Ovary (tissue), 3 donors: ENCODE data around the gene CELF3.

ENCODE experiments used
- EP300 ChIP-seq: sonication (generic); formaldehyde crosslinking; IDR thresholded peaks from one replicate; pipeline ENCODE4 v1.6.1; 2017; ENCODE audit warnings: antibody characterized with exemption
- POLR2A ChIP-seq: fragments of 450-650 bp; IDR thresholded peaks from one replicate; pipeline ENCODE4 v1.6.1; 2017; ENCODE audit warnings: antibody characterized with exemption, mild to moderate bottlenecking, moderate library complexity
- TF ChIP-seq, protein P1 (sequence below), 3 donors: fragments of 450-650 bp in 2 of 3; fragments of 200-600 bp in 1 of 3; IDR thresholded peaks; one replicate each; pipeline versions ENCODE4 v1.5.1 to v1.8.0; 2016 to 2022; ENCODE audit warnings: antibody characterized with exemption in 3 of 3, mild to moderate bottlenecking in 1 of 3
- donor health status: DM: no; HTN: no; CAD: no.

DNA sequence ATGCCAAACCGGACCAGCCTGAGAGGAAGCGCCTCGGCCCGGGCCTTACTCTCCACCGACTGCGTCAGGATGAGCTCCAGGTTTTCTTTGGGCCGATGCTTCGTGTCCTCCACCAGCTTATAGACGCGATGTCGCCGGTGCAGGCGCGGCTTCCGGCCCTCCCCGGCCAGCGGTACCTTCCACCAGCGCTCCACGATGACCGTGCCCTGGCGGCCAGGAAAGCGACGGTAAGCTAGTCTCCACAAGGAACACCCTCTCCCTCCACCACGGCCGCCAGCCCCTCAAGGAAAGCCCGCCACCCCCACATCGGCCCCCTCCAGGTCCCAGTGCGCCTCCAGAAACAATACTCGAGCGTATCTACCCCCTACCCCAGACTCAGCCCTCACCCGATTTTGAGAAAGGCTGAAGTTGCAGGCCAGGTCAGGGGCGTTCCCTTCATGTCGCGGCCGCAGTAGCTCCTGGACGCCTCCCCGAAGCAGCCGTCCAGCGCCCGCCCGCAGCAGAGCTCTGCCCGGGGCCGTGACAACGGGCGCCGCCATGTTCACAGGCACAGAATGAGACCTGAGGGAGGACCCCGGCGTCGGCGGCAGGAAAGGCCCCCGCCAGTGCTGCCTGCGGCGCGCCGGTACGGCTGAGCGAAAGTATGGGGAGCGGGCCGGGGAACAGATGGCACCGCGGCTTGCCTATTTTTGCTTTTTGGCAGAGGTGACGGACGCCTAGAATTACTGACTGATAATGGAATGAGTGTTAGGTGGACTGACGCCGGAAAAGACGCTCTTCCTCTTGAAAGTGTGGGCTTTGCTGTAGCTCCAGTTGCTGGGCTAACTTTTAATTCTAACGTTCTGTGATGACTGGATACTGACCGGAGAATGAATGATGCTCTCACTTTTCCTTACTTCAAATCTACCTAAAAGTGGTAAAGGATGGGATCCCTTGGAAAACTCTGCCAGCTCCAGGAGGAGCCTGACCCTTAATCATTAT lies 46.6 kb upstream of the CELF3 start, which contains the start of gene MRPL9:
- TF ChIP-seq, protein P1, sequence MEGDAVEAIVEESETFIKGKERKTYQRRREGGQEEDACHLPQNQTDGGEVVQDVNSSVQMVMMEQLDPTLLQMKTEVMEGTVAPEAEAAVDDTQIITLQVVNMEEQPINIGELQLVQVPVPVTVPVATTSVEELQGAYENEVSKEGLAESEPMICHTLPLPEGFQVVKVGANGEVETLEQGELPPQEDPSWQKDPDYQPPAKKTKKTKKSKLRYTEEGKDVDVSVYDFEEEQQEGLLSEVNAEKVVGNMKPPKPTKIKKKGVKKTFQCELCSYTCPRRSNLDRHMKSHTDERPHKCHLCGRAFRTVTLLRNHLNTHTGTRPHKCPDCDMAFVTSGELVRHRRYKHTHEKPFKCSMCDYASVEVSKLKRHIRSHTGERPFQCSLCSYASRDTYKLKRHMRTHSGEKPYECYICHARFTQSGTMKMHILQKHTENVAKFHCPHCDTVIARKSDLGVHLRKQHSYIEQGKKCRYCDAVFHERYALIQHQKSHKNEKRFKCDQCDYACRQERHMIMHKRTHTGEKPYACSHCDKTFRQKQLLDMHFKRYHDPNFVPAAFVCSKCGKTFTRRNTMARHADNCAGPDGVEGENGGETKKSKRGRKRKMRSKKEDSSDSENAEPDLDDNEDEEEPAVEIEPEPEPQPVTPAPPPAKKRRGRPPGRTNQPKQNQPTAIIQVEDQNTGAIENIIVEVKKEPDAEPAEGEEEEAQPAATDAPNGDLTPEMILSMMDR (IDR thresholded peaks at IDR 0.05), result no peak
- TF ChIP-seq POLR2A (peak; percentile 31), EP300 (no peak)
